CD4-positive, CD25-positive, alpha-beta regulatory T cell (primary cell): ENCODE results near the gene GAMT. TPM values are rescaled to one million over a fixed set of nuclear protein-coding genes. Genes with fewer than 3 reads are reported as not detected.

Experiments used
- ATAC-seq, 2 donors: fragments of 150-1000 bp; cut with Tn5 transposase; one replicate each; pipeline ENCODE4 v1.10.0; 2021; ENCODE audit warnings: low read depth in 2 of 2, moderate number of reproducible peaks in 2 of 2, moderate library complexity in 1 of 2
- DNase-seq, 3 donors: peaks; one replicate each; pipeline versions ENCODE4 v3.0.0 to v3.0.0-alpha.2; 2012 to 2022; ENCODE audit warnings: mixed read lengths in 1 of 3
- H3K27ac ChIP-seq: one replicate; pipeline ENCODE4 v1.7.0; 2013; ENCODE audit warnings: mild to moderate bottlenecking, low read length; ENCODE audit not compliant: insufficient read depth, poor library complexity, severe bottlenecking
- H3K27me3 ChIP-seq: one replicate; pipeline ENCODE4 v1.7.0; 2013; ENCODE audit warnings: low read length; ENCODE audit not compliant: control insufficient read depth, insufficient read depth
- H3K36me3 ChIP-seq: one replicate; pipeline ENCODE4 v1.7.0; 2013; ENCODE audit warnings: mild to moderate bottlenecking, low read length, moderate library complexity; ENCODE audit not compliant: control insufficient read depth, insufficient read depth
- H3K4me1 ChIP-seq: 2 replicates; pipeline ENCODE4 v1.7.0; 2013; ENCODE audit warnings: mild to moderate bottlenecking, low read length; ENCODE audit not compliant: insufficient read depth, control insufficient read depth, poor library complexity, severe bottlenecking
- H3K4me3 ChIP-seq: one replicate; pipeline ENCODE4 v1.7.0; 2013; ENCODE audit warnings: low read depth, mild to moderate bottlenecking, low read length, moderate library complexity
- H3K9me3 ChIP-seq, 2 experiments: 1 replicate in 1 of 2; 2 replicates in 1 of 2; pipeline ENCODE4 v1.7.0; 2013; ENCODE audit warnings: low read length in 2 of 2, mild to moderate bottlenecking in 1 of 2, moderate library complexity in 1 of 2; ENCODE audit not compliant: control insufficient read depth in 2 of 2
- H3K27ac Mint-ChIP-seq, 3 donors: one replicate each; pipeline ENCODE4 v1.8.0; 2020 to 2022; ENCODE audit warnings: mild to moderate bottlenecking in 3 of 3, mixed read lengths in 3 of 3, moderate library complexity in 2 of 3
- H3K27me3 Mint-ChIP-seq: one replicate; pipeline ENCODE4 v1.8.0; 2022; ENCODE audit warnings: mild to moderate bottlenecking, mixed read lengths
- H3K36me3 Mint-ChIP-seq: one replicate; pipeline ENCODE4 v1.8.0; 2020; ENCODE audit warnings: mixed read lengths
- H3K4me1 Mint-ChIP-seq, 4 donors: one replicate each; pipeline ENCODE4 v1.8.0; 2020 to 2022; ENCODE audit warnings: mixed read lengths in 4 of 4, mild to moderate bottlenecking in 1 of 4
- H3K4me3 Mint-ChIP-seq, 4 donors: one replicate each; pipeline ENCODE4 v1.8.0; 2020 to 2022; ENCODE audit warnings: mild to moderate bottlenecking in 4 of 4, mixed read lengths in 4 of 4, moderate library complexity in 3 of 4
- H3K9me3 Mint-ChIP-seq, 7 donors: one replicate each; pipeline ENCODE4 v1.8.0; 2020 to 2022; ENCODE audit warnings: mixed read lengths in 7 of 7, mild to moderate bottlenecking in 3 of 7, moderate library complexity in 2 of 7
- polyA plus RNA-seq, 4 donors: library from polyadenylated mRNA; unstranded; fragments of 300-500 nt; fragmentation: Illumina TruSeq; gene quantifications; one replicate each; pipeline ENCODE4 v1.2.3, GENCODE V29; 2021
- total RNA-seq: library from RNA; stranded (reverse); gene quantifications from one replicate; pipeline ENCODE4 v1.2.3, GENCODE V29; 2022

Gene GAMT
- total and polyA plus RNA-seq, 5 donors from 2014 or later, result 6.7 to 20.2 (median 12.9) TPM

DNA sequence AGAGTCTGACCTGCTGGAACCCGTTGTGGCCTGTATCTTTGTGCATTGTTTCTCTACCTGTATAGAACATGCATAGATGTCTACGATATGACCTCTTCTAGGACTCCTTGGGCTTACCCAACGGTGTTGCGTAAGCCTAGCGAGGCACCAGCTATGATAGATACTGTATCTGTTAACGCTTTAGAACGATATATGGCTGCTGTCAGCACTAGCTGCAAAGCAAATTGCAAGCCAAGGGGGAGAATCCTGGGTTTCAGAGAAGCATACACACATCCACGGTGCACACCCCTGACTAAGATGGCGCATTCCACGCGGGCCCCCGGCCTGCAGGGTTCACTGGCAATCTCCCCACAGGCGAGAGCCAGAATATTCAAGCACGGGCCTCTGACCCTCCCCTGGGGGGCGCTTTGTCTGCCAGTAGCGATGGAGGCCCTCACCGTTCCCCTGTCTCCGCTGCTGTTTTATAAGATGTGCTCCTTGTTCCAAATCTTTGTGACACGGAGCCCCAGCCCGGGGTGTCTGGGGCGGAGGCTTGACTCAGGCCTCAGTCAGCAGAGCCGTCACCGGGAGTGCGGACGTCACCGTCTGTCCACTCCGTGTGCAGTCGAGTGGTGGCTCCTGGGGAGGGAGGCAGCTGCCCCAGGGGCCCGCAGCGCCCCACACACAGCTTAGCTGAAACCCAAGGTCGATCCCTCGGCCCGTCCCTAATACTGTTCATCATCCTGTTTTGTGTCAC, 23.9 kb upstream of the GAMT start:
- H3K9me3 Mint-ChIP-seq, result peaks cover 0 to 2% (median 0%) of the 10 kb centered on the region in 7 donors
- peak overlapping the region in 1 of 3 donors; percentile 69 for H3K27ac Mint-ChIP-seq
- Histone ChIP-seq H3K27me3 (no peaks in the 10 kb centered on the region), H3K9me3 (no peaks in the 10 kb centered on the region), H3K27ac (no peak overlapping the region), H3K36me3 (peaks cover 87% of the 10 kb centered on the region), H3K4me3 (no peak overlapping the region), H3K4me1 (no peaks in the 10 kb centered on the region)
- no peaks in the 10 kb centered on the region for H3K27me3 Mint-ChIP-seq
- H3K4me1 Mint-ChIP-seq, result peaks cover 0 to 6% (median 0%) of the 10 kb centered on the region in 4 donors
- peak overlapping the region in 1 of 4 donors; percentile 82 for H3K4me3 Mint-ChIP-seq
- ATAC-seq (no peak), DNase-seq (no peak)
- H3K36me3 Mint-ChIP-seq, result peaks cover 16% of the 10 kb centered on the region

DNA sequence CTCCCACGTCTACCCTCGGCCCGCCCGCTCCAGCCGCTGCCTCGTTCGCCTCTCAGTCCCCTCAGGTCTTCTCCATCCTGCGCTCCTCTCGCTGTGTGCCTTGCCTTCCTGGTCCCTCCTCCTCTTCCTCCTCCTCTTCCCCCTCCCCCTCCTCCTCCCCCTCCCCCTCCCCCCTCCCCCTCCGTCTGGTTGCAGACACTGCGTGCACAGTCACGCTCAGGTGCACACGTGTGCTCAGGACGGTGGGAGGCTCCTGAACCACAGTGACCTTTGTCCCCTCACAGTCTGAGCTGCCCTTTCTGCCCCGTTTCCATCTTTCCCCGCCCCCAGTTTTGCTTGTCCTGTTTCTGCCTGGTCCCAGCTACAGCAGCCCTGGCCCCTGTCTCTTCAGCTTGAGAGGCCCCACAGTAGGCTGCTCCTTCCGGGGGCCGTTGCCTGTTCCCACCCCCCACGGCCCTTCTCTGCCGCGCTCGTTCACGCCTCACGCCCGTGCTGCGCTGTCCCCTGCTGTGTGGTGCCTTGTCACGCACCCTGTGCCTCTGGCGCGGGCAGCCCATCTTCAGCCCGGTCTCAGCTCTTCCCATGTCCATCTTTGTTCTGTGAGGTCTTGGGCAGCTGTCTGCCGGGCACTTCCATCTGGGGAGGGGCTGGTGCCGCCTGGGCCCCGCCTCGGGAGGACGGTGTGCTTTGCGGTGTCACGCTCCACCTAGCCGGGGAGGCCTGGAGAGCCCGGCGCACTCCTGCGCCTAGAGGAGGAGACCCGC, 23.0 kb upstream of the GAMT start:
- peak overlapping the region in 1 of 3 donors; percentile 38 for H3K27ac Mint-ChIP-seq
- H3K36me3 Mint-ChIP-seq, result peaks cover 20% of the 10 kb centered on the region
- no peak for ATAC-seq
- Histone ChIP-seq H3K4me1 (no peaks in the 10 kb centered on the region), H3K4me3 (no peak overlapping the region), H3K9me3 (no peaks in the 10 kb centered on the region), H3K36me3 (peaks cover 81% of the 10 kb centered on the region), H3K27me3 (no peaks in the 10 kb centered on the region), H3K27ac (no peak overlapping the region)
- no peak overlapping the region for H3K4me3 Mint-ChIP-seq
- peaks cover 0 to 2% (median 0%) of the 10 kb centered on the region in 7 donors for H3K9me3 Mint-ChIP-seq
- DNase-seq, result no peak
- no peaks in the 10 kb centered on the region for H3K27me3 Mint-ChIP-seq
- H3K4me1 Mint-ChIP-seq, result peaks cover 0 to 9% (median under 1%) of the 10 kb centered on the region in 4 donors

DNA sequence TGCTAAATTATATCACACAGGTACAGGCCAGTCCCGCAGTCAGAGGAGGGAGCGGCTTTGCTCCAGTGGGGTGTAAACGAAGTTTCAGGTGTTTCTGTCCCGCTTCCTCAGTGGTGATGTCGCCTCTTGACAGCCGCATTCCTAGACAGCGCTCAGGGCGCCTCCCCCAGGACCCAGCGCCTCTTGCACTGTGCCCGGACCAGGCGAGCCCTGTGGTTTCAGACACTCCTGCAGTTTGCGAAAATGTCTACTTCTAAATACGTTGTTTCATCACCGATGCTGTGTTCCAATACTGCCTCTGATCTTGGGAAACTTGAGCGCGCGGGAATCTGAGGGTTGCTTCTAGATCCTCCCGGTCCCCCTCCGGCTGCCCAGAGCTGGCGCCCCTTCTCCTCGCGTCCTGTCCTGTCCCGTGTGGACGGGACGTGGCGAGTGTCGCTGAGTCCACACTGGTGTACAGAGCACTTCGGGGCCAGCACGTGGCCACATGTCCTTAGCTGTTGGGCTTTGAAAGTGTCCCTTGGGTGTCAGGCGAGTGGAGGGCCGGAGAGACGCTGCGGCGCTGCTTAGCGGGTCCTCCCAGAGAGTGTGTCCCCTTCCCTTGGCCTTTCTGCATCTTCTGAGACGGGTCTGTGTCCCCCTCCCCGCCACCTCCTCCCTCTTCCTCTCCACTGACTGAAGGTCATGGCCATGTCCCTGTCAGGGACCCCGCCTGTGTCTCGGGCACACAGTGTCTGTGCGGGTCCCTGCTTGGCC, 22.3 kb upstream of the GAMT start:
- Mint-ChIP-seq H3K4me1 (peaks cover 0 to 11% (median 2%) of the 10 kb centered on the region in 4 donors), H3K27ac (peak overlapping the region in 1 of 3 donors; percentile 38), H3K9me3 (peaks cover 0 to 2% (median 0%) of the 10 kb centered on the region in 7 donors), H3K36me3 (peaks cover 22% of the 10 kb centered on the region), H3K4me3 (no peak overlapping the region), H3K27me3 (no peaks in the 10 kb centered on the region)
- DNase-seq, result no peak
- Histone ChIP-seq H3K4me3 (no peak overlapping the region), H3K9me3 (no peaks in the 10 kb centered on the region), H3K27me3 (no peaks in the 10 kb centered on the region), H3K36me3 (peaks cover 83% of the 10 kb centered on the region), H3K27ac (no peak overlapping the region), H3K4me1 (no peaks in the 10 kb centered on the region)
- no peak for ATAC-seq

DNA sequence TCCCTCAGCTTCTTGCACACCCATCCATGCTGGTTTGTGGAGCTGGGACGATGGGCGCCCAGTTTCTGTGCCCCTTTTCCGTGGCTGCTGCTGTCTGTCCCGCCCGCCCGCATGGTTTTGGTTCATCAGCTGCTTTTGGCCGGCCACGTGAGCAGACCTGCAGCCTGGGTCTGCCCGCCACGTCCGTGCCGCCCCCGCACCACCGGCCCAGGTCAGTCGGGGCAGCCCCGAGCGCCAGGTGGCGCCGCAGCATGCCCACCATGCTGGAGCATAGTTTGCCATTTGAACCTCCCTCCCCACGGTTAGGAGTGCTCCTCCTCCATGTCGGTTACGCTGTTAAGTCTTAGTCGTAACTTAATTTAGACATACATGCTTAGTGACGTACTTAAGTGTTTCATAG, 21.6 kb upstream of the GAMT start:
- H3K4me3 Mint-ChIP-seq, result no peak overlapping the region
- H3K4me1 Mint-ChIP-seq, result peaks cover 0 to 9% (median 4%) of the 10 kb centered on the region in 4 donors
- peaks cover 26% of the 10 kb centered on the region for H3K36me3 Mint-ChIP-seq
- Histone ChIP-seq H3K27me3 (no peaks in the 10 kb centered on the region), H3K4me3 (no peak overlapping the region), H3K4me1 (no peaks in the 10 kb centered on the region), H3K36me3 (peaks cover 83% of the 10 kb centered on the region), H3K27ac (no peak overlapping the region), H3K9me3 (no peaks in the 10 kb centered on the region)
- no peaks in the 10 kb centered on the region for H3K27me3 Mint-ChIP-seq
- DNase-seq (no peak), ATAC-seq (no peak)
- no peak overlapping the region for H3K27ac Mint-ChIP-seq
- H3K9me3 Mint-ChIP-seq, result peaks cover 0 to 2% (median 0%) of the 10 kb centered on the region in 7 donors

DNA sequence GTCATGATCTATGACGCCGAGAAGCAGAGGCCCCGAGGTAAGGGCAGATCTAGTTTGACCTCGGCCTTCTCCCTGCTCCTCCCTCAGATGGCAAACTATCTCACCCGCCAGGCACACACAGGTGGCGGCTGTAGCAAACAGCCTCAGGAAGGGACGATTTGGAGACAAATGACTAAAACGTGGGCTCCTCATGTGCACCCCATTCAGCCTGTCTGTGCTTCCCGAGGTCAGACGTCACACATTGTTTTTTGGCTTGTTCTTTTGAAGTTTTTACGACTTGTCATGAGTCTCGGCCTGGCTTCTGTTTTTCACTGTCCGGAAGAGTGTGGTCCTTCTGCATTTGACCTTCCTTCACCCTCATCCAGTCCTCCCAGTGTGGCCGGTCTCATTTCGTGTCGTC, 21.0 kb upstream of the GAMT start:
- Mint-ChIP-seq H3K9me3 (peaks cover 0 to 2% (median 0%) of the 10 kb centered on the region in 7 donors), H3K36me3 (peaks cover 29% of the 10 kb centered on the region), H3K27ac (no peak overlapping the region), H3K27me3 (no peaks in the 10 kb centered on the region), H3K4me3 (peak overlapping the region in 1 of 4 donors; percentile 49), H3K4me1 (peaks cover 0 to 15% (median 7%) of the 10 kb centered on the region in 4 donors)
- no peaks in the 10 kb centered on the region for H3K9me3 ChIP-seq
- H3K4me1 ChIP-seq, result no peaks in the 10 kb centered on the region
- ATAC-seq, result no peak
- no peak overlapping the region for H3K4me3 ChIP-seq
- H3K27me3 ChIP-seq, result no peaks in the 10 kb centered on the region
- DNase-seq, result no peak
- H3K27ac ChIP-seq, result no peak overlapping the region
- H3K36me3 ChIP-seq, result peaks cover 83% of the 10 kb centered on the region

DNA sequence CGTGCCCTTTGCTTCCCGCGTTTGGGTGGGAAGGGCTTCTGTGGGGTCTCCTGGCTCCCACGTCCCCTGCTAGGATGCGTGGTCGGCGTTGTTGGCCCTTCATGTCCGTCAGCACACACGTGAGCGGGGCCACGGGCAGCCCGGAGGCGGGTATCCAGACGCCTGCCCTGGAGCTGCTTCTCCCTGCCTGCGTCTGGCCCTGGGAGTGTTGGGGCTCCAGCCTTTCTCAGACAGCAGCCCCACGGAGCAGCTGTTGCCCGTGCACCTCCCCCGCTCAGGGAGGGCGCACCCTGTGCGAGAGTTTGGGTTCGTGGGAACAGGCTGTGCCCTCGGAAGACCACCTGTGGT, 20.6 kb upstream of the GAMT start:
- Histone ChIP-seq H3K4me1 (no peaks in the 10 kb centered on the region), H3K4me3 (no peak overlapping the region), H3K27me3 (no peaks in the 10 kb centered on the region), H3K36me3 (peaks cover 83% of the 10 kb centered on the region), H3K9me3 (no peaks in the 10 kb centered on the region), H3K27ac (no peak overlapping the region)
- no peak overlapping the region for H3K27ac Mint-ChIP-seq
- no peak overlapping the region for H3K4me3 Mint-ChIP-seq
- H3K4me1 Mint-ChIP-seq, result peaks cover 0 to 19% (median 10%) of the 10 kb centered on the region in 4 donors
- H3K27me3 Mint-ChIP-seq, result no peaks in the 10 kb centered on the region
- peaks cover 0 to 2% (median 0%) of the 10 kb centered on the region in 7 donors for H3K9me3 Mint-ChIP-seq
- H3K36me3 Mint-ChIP-seq, result peaks cover 32% of the 10 kb centered on the region
- DNase-seq (no peak), ATAC-seq (no peak)

DNA sequence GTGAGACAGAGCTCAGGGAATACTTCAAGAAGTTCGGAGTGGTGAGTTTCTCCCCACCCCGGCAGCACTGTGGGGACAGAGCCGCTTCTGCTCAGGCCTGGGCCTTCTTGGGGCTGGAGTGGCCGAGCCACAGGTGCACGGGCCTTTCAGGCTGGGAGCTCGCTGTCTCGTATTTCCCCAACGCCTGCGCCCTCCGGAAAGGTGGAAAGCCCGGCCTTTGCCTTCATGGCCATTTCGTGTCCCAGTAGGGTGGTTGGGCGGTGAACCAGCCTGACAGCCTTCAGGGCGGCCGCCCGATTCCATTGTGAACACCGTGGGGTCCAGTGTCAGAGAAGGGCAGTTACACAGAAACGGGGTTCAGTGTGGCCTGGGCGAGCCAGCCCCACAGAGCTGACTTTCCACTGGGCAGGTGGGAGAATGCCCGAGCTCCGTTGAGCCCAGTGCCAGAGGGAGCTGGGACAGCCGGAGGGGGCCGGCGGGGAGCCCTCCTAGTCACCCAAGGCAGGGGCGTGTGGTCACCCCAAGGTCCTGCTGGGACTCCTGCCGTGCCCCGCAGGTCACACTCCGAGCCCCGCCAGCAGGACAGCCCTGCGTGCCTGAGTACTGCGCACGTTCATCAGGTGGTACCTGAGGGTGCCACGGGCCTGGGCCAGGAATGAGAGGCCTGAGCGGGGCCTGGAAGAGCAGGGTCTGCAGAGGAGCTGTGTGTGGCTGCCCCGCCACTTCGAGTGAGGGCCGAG, 20.0 kb upstream of the GAMT start:
- Mint-ChIP-seq H3K9me3 (peaks cover 0 to 2% (median 0%) of the 10 kb centered on the region in 7 donors), H3K36me3 (peaks cover 32% of the 10 kb centered on the region), H3K27me3 (no peaks in the 10 kb centered on the region), H3K4me3 (no peak overlapping the region), H3K4me1 (peaks cover 0 to 25% (median 10%) of the 10 kb centered on the region in 4 donors), H3K27ac (no peak overlapping the region)
- Histone ChIP-seq H3K9me3 (no peaks in the 10 kb centered on the region), H3K27ac (no peak overlapping the region), H3K27me3 (no peaks in the 10 kb centered on the region), H3K4me3 (no peak overlapping the region), H3K4me1 (peaks cover 4% of the 10 kb centered on the region), H3K36me3 (peaks cover 81% of the 10 kb centered on the region)
- DNase-seq (no peak), ATAC-seq (no peak)
